Measurements from ENCODE around the gene HSPA8. TPM values are rescaled to one million over a fixed set of nuclear protein-coding genes. Genes with fewer than 3 reads are reported as not detected.
A peak's percentile ranks its signal among the peaks of the same experiment; 100 is the strongest.

HSPA8 gene
- total and polyA plus RNA-seq, 2 of the 8 experiments (the other 6 are each of a cell fraction or from before 2014, with no cell fraction given) = 1,491 to 2,155 TPM

GRCh38 chr11:123018702-123019101 lies 43.2 kb downstream of the HSPA8 start:
- Histone ChIP-seq H3K23ac (ENCODE audit: insufficient read length) (no peak overlapping the region), H4K5ac (ENCODE audit: insufficient read length, low read depth, low read length) (no peak overlapping the region), H2BK20ac (ENCODE audit: low read length) (no peak overlapping the region), H3K4ac (replicated peaks; ENCODE audit: insufficient read length, low read depth, low read length) (no peak overlapping the region), H2AK5ac (ENCODE audit: low read depth, low read length) (no peak overlapping the region), H3K18ac (ENCODE audit: extremely low read depth, low read length) (no peak overlapping the region), H2BK5ac (ENCODE audit: low read depth, low read length) (no peak overlapping the region), H4K20me1 (replicated peaks in 1 of 2; ENCODE audit: control insufficient read depth in 1 of 2, insufficient read depth in 2 of 2, low read length in 2 of 2) (no peaks in the 10 kb centered on the region), H3K4me1 (replicated peaks in 1 of 4; ENCODE audit: control insufficient read depth in 3 of 4, insufficient read depth in 4 of 4, low read length in 3 of 4) (no peaks in the 10 kb centered on the region), H2BK12ac (ENCODE audit: low read depth, low read length) (no peak overlapping the region), H3K9ac (replicated peaks in 1 of 4; ENCODE audit: extremely low read depth in 1 of 4, low read depth in 3 of 4, low read length in 3 of 4) (no peak overlapping the region), H3K4me2 (ENCODE audit: insufficient read depth in 1 of 2, low read depth in 2 of 2, low read length in 2 of 2) (no peak overlapping the region), H4K91ac (replicated peaks; ENCODE audit: insufficient read length, low read length) (no peak overlapping the region), H3K9me3 (ENCODE audit: insufficient read depth in 2 of 2, low read depth in 1 of 2, low read length in 1 of 2) (no peaks in the 10 kb centered on the region), H3K36me3 (ENCODE audit: control insufficient read depth in 2 of 4, insufficient read depth in 4 of 4, low read length in 3 of 4) (no peaks in the 10 kb centered on the region), H3K79me1 (ENCODE audit: low read depth, low read length) (no peaks in the 10 kb centered on the region), H3K27me3 (replicated peaks in 1 of 4; ENCODE audit: control insufficient read depth in 3 of 4, extremely low read depth in 1 of 4, insufficient read depth in 3 of 4, low read length in 3 of 4) (no peaks in the 10 kb centered on the region; a peak in 1 of 7 replicates), H2BK15ac (ENCODE audit: low read length) (no peak overlapping the region), H3K56ac (replicated peaks; ENCODE audit: insufficient read length, low read depth, low read length) (no peak overlapping the region), H2BK120ac (replicated peaks; ENCODE audit: low read depth, low read length) (no peak overlapping the region), H3K27ac (ENCODE audit: low read depth, low read length) (no peak overlapping the region), H2AFZ (ENCODE audit: low read length) (0 out of 2 replicates have a peak overlapping the region, but pooled peaks have one; percentile 3), H3K23me2 (ENCODE audit: low read depth, low read length) (no peaks in the 10 kb centered on the region), H3K4me3 (ENCODE audit: extremely low read depth in 1 of 4, insufficient read depth in 2 of 4, low read depth in 3 of 4, low read length in 4 of 4) (no peak overlapping the region), H3K79me2 (ENCODE audit: control insufficient read depth in 1 of 2, insufficient read depth in 2 of 2, low read length in 2 of 2) (no peaks in the 10 kb centered on the region), H4K8ac (ENCODE audit: extremely low read depth, insufficient read depth, low read length) (no peak overlapping the region), H3K14ac (ENCODE audit: insufficient read length) (no peak overlapping the region)
- CTCF ChIA-PET (ENCODE audit: partially characterized antibody) = interaction anchor here (0.6 to 9.0 kb wide), 12 partner anchors 11 to 243 kb away, joined by 3 to 98 read pairs (median 4); no protein-coding TSS in a partner anchor
- no peak for DNase-seq (ENCODE audit: low read depth in 1 of 2, low spot score in 2 of 2)
- TF ChIP-seq RAD21 (IDR thresholded peaks at IDR 0.05 in 1 of 2, conservative IDR thresholded peaks at IDR 0.05 in 1 of 2; ENCODE audit: low read depth in 2 of 2, low read length in 2 of 2) = no peak
- TF ChIP-seq SIRT6 (IDR thresholded peaks at IDR 0.05; ENCODE audit: low read length) = no peak
- TF ChIP-seq TAF7 (optimal IDR thresholded peaks at IDR 0.05; ENCODE audit: borderline replicate concordance, low read depth, low read length) = no peak
- TF ChIP-seq CBX8 (IDR thresholded peaks at IDR 0.05; ENCODE audit: borderline replicate concordance, low read depth, low read length) = no peak
- no peak for TF ChIP-seq FOSL1 (IDR thresholded peaks at IDR 0.05; ENCODE audit: insufficient read depth, low read depth, low read length)
- no peak for TF ChIP-seq CREB1 (IDR thresholded peaks at IDR 0.05)
- no peak for TF ChIP-seq GABPA (IDR thresholded peaks at IDR 0.05; ENCODE audit: borderline replicate concordance, insufficient read depth, low read length)
- TF ChIP-seq BRCA1 (IDR thresholded peaks at IDR 0.05; ENCODE audit: low read depth, low read length) = no peak
- TF ChIP-seq BACH1 (IDR thresholded peaks at IDR 0.05; ENCODE audit: low read length) = no peak
- TF ChIP-seq RBBP5 (IDR thresholded peaks at IDR 0.05; ENCODE audit: borderline replicate concordance, low read depth, low read length) = no peak
- no peak for TF ChIP-seq EGR1 (IDR thresholded peaks at IDR 0.05; ENCODE audit: borderline replicate concordance, low read depth, low read length)
- no peak for TF ChIP-seq SP2 (IDR thresholded peaks at IDR 0.05; ENCODE audit: low read length)
- WGBS, 2 experiments (ENCODE audit: extremely low coverage in 1 of 2, insufficient coverage in 1 of 2, insufficient read length in 1 of 2, insufficient replicate concordance in 2 of 2, low coverage in 1 of 2, low lambda C conversion rate in 2 of 2, missing lambda C conversion rate in 1 of 2) = 86% methylated on average over 9 of the region's 9 CpGs; no CpG with 5 or more reads in 1 of the 2 experiments
- FAIRE-seq = no peak
- POLR2A ChIA-PET (ENCODE audit: partially characterized antibody) = no interaction called here
